CD4-positive, alpha-beta T cell (primary cell): Measurements from ENCODE around the gene ZNF135. TPM values are rescaled to one million over a fixed set of nuclear protein-coding genes. Genes with fewer than 3 reads are reported as not detected.

ENCODE experiments used
- ATAC-seq: fragments of 200-7000 bp; cut with Tn5 transposase; one replicate; pipeline ENCODE4 v1.10.0; 2022; ENCODE audit warnings: mild to moderate bottlenecking; ENCODE audit not compliant: poor library complexity
- CTCF ChIA-PET: fragments of 350-600 bp; sonication (Branson Sonifier 250); formaldehyde crosslinking; loops from one replicate; lab custom pipeline; 2021; ENCODE audit warnings: antibody characterized with exemption, inconsistent platforms; lab: Charles Lee
- POLR2A ChIA-PET: fragments of 350-600 bp; sonication (Branson Sonifier 250); formaldehyde crosslinking; loops from one replicate; lab custom pipeline; 2021; ENCODE audit warnings: antibody characterized with exemption, inconsistent platforms; lab: Charles Lee
- DNase-seq, 14 experiments: peaks; one replicate each; pipeline ENCODE4 v3.0.0-alpha.2; 2013 to 2020; ENCODE audit warnings: mixed read lengths in 2 of 14
- H3K27ac ChIP-seq, 2 donors: one replicate each; pipeline versions ENCODE4 v1.5.1 to v1.7.0; 2013; ENCODE audit warnings: low read length in 2 of 2, low read depth in 1 of 2, mild to moderate bottlenecking in 1 of 2
- H3K27me3 ChIP-seq, 2 experiments: 1 replicate in 1 of 2; 2 replicates in 1 of 2; pipeline versions ENCODE4 v1.6.1 to v1.7.0; 2013; ENCODE audit warnings: low read length in 2 of 2, control low read depth in 1 of 2, mild to moderate bottlenecking in 1 of 2, moderate library complexity in 1 of 2; ENCODE audit not compliant: insufficient read depth in 2 of 2, control insufficient read depth in 1 of 2
- H3K36me3 ChIP-seq: one replicate; pipeline ENCODE4 v1.6.1; 2013; ENCODE audit warnings: low read length, control low read depth; ENCODE audit not compliant: insufficient read depth
- H3K4me1 ChIP-seq: one replicate; pipeline ENCODE4 v1.6.1; 2013; ENCODE audit warnings: low read length, control low read depth; ENCODE audit not compliant: insufficient read depth
- H3K4me3 ChIP-seq: one replicate; pipeline ENCODE4 v1.5.1; 2013; ENCODE audit warnings: mild to moderate bottlenecking, low read length, moderate library complexity
- H3K9me3 ChIP-seq, 2 experiments: 1 replicate in 1 of 2; 2 replicates in 1 of 2; pipeline versions ENCODE4 v1.6.1 to v1.7.0; 2013; ENCODE audit warnings: low read length in 2 of 2, mild to moderate bottlenecking in 2 of 2, control low read depth in 1 of 2, moderate library complexity in 1 of 2; ENCODE audit not compliant: control insufficient read depth in 1 of 2, insufficient read depth in 1 of 2
- H3K27ac Mint-ChIP-seq: one replicate; pipeline ENCODE4 v1.8.0; 2020; ENCODE audit warnings: mixed read lengths
- H3K27me3 Mint-ChIP-seq: one replicate; pipeline ENCODE4 v1.8.0; 2021; ENCODE audit warnings: mixed read lengths
- H3K36me3 Mint-ChIP-seq: one replicate; pipeline ENCODE4 v1.8.0; 2021; ENCODE audit warnings: low read depth, mixed read lengths
- H3K4me1 Mint-ChIP-seq: one replicate; pipeline ENCODE4 v1.8.0; 2021; ENCODE audit warnings: low read depth, mixed read lengths
- H3K4me3 Mint-ChIP-seq: one replicate; pipeline ENCODE4 v1.8.0; 2020; ENCODE audit warnings: mild to moderate bottlenecking, mixed read lengths
- H3K9me3 Mint-ChIP-seq: one replicate; pipeline ENCODE4 v1.8.0; 2020; ENCODE audit warnings: mixed read lengths
- CTCF ChIP-seq: fragments of 200-600 bp; IDR thresholded peaks from one replicate; pipeline ENCODE4 v1.8.0; 2022; ENCODE audit warnings: antibody characterized with exemption, mild to moderate bottlenecking
- intact Hi-C, 2 experiments: fragments of 100-400 bp; cut with DNase I in 1 of 2; cut with micrococcal nuclease in 1 of 2; formaldehyde crosslinking; loops; one replicate each; pipeline versions ENCODE4 v1.15.1 to v1.9.0; 2023 to 2025; cut with DNase I, micrococcal nuclease
- total RNA-seq, 174 experiments: library from RNA in 2 of 174; stranded (reverse) in 2 of 174; gene quantifications; one replicate each; pipeline ENCODE4 v1.2.3 and lab custom pipeline; 2021 to 2026

ZNF135 gene
- total RNA-seq, 2 experiments from 2014 or later: 1.2 to 1.4 TPM

GRCh38 chr19:58033741-58034476 is 25.2 kb upstream of the ZNF135 start, which contains the start of gene ZSCAN1:
TSS of gene ZSCAN1 (plus strand) at chr19:58034025. CDS start at chr19:58037837, 3,812 bp downstream.
- ATAC-seq (peak; percentile 39), DNase-seq (peak in 6 of 14 experiments; percentile 3 to 52 (median 24))
- Mint-ChIP-seq H3K4me3 (no peak within 1 kb of the TSS), H3K4me1 (peaks cover 6% of the 10 kb centered on the region), H3K27ac (no peak within 1 kb of the TSS), H3K36me3 (peaks cover 39% of the 10 kb centered on the region), H3K9me3 (peaks cover 19% of the 10 kb centered on the region), H3K27me3 (peaks cover 43% of the 10 kb centered on the region)
- CTCF ChIA-PET: no interaction called here
- Histone ChIP-seq H3K4me1 (no peaks in the 10 kb centered on the region), H3K36me3 (no peaks in the 10 kb centered on the region), H3K27ac (no peak within 1 kb of the TSS), H3K9me3 (peaks cover 42 to 87% of the 10 kb centered on the region in 2 experiments), H3K27me3 (peaks cover 10 to 24% of the 10 kb centered on the region in 2 experiments), H3K4me3 (no peak within 1 kb of the TSS)
- intact Hi-C loops: no loop called here
- POLR2A ChIA-PET: no interaction called here
- no peak for TF ChIP-seq CTCF

GRCh38 chr19:58034477-58034793 is 24.6 kb upstream of the ZNF135 start:
- peaks cover 47 to 87% of the 10 kb centered on the region in 2 experiments for H3K9me3 ChIP-seq
- DNase-seq: no peak
- Mint-ChIP-seq H3K9me3 (peaks cover 17% of the 10 kb centered on the region), H3K4me1 (peaks cover 6% of the 10 kb centered on the region), H3K4me3 (no peak overlapping the region), H3K27ac (no peak overlapping the region), H3K27me3 (peaks cover 43% of the 10 kb centered on the region), H3K36me3 (peaks cover 41% of the 10 kb centered on the region)
- H3K36me3 ChIP-seq: no peaks in the 10 kb centered on the region
- ChIA-PET CTCF (no interaction called here), POLR2A (no interaction called here)
- no peak overlapping the region for H3K4me3 ChIP-seq
- peaks cover 10 to 23% of the 10 kb centered on the region in 2 experiments for H3K27me3 ChIP-seq
- no peaks in the 10 kb centered on the region for H3K4me1 ChIP-seq
- no peak overlapping the region for H3K27ac ChIP-seq
- TF ChIP-seq CTCF: no peak
- intact Hi-C loops: no loop called here
- no peak for ATAC-seq

- ATAC-seq (no peak), DNase-seq (no peak)
- Histone ChIP-seq H3K27ac (no peak overlapping the region), H3K36me3 (no peaks in the 10 kb centered on the region), H3K9me3 (peaks cover 51 to 91% of the 10 kb centered on the region in 2 experiments), H3K4me3 (no peak overlapping the region), H3K27me3 (peaks cover 10 to 23% of the 10 kb centered on the region in 2 experiments), H3K4me1 (no peaks in the 10 kb centered on the region)
- Mint-ChIP-seq H3K27ac (no peak overlapping the region), H3K4me1 (peaks cover 6% of the 10 kb centered on the region), H3K36me3 (peaks cover 42% of the 10 kb centered on the region), H3K4me3 (no peak overlapping the region), H3K27me3 (peaks cover 43% of the 10 kb centered on the region), H3K9me3 (peaks cover 16% of the 10 kb centered on the region)
- no peak for TF ChIP-seq CTCF
- POLR2A ChIA-PET: no interaction called here
- intact Hi-C loops: no loop called here
- CTCF ChIA-PET: no interaction called here
Measured at GRCh38 chr19:58035863-58036262, 23.2 kb upstream of the ZNF135 start.
